Subcutaneous adipose tissue (tissue), 4 donors: Measurements from ENCODE around the gene EHBP1L1. TPM values are rescaled to one million over a fixed set of nuclear protein-coding genes. Genes with fewer than 3 reads are reported as not detected.

Experiments
- total RNA-seq, 4 donors: library from RNA; depleted of rRNA; stranded (reverse); fragments of >200 nt; gene quantifications; one replicate each; pipeline ENCODE4 v1.1.0, GENCODE V29; 2016
- TF ChIP-seq, protein P1 (sequence below): fragments of 450-650 bp; IDR thresholded peaks from one replicate; pipeline ENCODE4 v1.5.1; 2016; ENCODE audit warnings: low read depth, mild to moderate bottlenecking, control low read depth, antibody characterized with exemption, moderate library complexity

Gene EHBP1L1
- total RNA-seq, 4 donors from 2014 or later, result 27.1 to 79.5 (median 45.7) TPM

DNA sequence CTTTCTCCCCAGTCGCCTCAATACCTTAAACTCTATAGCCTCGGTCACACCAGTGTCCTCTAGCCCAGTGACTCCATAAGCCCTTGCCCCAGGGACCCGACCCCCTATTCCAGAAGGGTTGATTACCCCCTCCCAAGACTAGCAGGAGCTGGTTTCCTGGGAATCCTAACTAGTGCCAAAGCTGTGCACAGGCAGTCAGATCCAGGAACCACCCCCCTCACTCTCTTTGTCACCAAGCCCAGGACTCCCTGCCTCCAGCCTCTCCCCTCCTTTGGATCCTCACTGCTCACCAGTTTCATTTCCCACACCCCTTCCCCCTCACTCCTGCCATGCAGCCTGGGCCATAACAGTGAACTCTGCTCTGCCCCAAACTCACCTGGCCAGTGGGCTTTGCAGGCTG, 27.5 kb upstream of the EHBP1L1 start:
- TF ChIP-seq, protein P1, sequence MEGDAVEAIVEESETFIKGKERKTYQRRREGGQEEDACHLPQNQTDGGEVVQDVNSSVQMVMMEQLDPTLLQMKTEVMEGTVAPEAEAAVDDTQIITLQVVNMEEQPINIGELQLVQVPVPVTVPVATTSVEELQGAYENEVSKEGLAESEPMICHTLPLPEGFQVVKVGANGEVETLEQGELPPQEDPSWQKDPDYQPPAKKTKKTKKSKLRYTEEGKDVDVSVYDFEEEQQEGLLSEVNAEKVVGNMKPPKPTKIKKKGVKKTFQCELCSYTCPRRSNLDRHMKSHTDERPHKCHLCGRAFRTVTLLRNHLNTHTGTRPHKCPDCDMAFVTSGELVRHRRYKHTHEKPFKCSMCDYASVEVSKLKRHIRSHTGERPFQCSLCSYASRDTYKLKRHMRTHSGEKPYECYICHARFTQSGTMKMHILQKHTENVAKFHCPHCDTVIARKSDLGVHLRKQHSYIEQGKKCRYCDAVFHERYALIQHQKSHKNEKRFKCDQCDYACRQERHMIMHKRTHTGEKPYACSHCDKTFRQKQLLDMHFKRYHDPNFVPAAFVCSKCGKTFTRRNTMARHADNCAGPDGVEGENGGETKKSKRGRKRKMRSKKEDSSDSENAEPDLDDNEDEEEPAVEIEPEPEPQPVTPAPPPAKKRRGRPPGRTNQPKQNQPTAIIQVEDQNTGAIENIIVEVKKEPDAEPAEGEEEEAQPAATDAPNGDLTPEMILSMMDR, result no peak

DNA sequence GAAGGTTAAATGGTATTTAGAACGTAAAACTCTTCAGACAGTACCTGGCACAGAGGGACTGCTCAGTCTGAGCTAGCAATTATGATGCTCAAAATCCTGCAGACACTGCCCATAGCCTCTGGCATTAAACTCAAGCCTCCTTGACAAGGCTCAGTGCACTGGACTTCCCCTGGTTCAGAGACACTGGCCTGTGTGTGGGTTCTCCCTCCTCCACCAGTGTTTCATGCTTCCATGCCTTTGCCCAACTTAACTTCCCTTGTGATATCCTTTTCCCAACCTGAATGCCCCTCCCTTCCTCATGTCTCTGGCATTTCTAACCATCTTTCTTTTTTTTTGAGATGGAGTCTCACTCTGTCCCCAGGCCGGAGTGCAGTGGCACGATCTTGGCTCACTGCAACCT, 26.8 kb upstream of the EHBP1L1 start:
- TF ChIP-seq, protein P1, result no peak

DNA sequence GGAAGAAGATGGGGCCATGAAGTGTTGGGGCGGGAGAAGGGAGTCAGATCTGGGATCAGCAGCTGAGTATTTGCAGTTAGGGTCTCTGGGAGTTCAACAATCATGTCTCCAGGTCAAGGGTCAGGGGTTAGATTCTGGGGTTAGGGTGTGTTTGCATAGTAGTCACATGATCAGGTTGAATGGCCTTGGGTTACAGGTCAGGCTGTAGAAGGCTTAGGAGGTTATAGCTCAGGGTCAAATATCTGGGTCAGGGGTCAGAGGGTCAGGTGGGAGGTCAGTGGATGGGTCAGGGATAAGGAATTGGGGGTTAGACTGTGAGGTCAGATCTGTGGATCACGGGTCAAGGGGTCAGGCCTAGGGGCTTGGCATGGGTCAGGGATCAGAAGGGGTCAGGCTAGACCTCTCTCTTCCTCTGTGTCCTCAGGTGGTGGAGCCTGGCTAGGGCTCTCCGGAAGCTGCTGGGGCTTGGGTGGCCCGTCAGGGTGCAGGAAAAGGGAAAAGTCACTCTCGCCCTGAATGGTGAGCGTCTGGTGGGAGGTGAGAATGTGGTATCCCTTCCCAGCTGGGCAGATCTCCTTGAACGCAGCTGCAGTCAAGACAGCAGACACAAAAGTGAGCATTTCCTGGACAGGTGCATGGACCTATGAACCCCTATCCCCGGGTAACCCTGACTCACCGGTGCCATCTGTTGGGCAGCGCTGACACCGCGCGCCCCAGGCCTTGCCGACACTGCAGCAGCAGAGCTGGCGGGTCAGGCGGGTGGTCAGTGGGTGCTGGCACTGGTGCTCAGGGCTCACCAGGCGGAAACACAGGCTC, 24.1 kb upstream of the EHBP1L1 start:
- TF ChIP-seq, protein P1, result no peak

DNA sequence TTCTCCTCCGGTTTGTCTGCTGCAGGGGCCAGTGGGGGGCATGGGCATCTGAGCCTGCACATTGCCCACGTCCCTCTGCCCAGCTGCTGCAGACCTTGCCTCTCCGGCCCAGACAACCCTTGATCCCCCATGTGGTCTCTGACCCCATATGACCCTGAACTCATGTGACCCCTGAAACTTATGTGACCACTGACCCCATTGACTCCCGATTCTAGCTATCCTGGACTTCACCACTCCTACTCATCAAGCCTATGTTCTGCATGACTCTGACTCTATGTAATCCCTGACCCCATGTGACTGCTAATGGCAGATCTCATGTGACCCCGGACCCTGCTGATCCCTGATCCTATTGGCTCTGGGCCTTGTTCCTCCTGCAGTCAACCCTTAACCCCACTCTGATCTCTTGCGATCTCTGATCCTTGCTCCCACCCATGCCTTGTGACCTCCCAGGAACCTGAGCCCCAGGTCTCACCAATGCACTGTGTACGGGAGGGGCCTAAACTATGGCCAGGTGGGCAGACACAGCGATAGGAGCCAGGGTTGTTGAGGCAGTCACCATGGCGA, 23.4 kb upstream of the EHBP1L1 start:
- TF ChIP-seq, protein P1, result no peak

DNA sequence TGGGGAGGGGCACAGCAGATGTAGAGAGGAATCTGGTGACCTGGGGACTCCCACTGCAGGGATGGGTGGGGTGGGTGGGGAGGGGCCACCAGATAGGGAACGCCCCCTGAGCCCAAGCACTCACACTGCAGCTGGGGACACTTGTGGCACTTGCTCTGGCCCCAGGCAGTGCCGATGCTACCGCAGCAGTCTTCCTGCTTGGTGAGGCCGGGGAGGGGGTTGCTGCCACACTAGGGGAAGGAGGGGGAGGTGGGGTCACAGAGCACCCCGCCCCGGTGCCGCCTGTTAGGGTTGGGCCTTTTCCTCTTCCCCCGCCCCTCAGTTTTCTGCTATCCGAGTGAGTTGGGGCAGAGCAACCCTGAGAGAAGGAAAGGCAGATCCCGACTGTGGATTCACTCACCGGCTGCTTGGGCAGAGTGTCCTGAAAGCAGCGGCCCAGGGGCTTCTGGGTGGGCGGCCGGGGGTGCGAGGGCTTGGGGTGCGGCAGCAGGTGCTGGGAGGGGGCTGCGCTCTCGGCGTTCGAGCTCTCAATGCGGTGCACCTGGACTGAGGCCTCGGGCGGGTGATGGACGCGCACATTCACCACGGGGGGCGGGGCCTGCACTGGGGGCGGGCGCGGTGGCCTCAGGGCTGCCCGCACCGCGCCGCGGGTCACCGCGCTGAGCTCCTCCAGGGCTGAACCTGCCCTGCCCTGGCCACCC, 22.4 kb upstream of the EHBP1L1 start:
- TF ChIP-seq, protein P1, result no peak

DNA sequence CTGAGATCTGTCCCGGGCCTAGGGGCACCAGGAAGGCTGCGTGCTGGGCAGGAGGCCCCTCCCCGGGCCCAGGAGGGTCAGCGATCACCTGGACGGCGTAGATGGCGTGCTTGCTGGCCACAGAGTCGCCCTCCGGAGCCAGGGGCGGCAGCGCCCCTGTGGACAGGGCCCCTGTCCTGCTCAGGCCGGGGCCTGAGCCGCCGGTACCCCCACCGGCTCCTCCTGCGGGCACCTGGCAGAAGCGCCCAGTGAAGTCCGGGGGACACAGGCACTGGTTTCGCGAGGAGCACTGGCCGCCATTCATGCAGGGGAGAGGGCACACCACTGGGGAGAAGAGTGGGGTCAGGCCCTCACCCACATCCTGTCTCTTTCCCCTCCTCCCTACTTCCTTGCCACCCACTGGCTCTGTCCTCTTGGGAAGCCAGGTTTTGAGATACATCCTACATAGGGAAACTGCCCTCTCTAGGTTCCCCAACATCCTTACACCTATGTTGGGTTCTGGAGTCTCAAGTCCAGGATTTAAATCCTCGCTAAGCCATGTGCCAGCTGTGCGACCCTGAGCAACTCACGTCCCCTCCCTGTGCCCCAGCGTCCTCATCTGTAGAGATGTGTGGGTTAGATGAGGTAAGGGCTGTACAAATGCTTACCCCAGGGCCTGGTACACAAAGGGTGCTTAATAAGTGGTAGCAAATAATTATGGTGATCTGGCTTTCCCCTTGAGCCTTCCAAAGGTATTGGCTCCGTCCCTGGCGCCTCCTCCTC, 21.6 kb upstream of the EHBP1L1 start:
- TF ChIP-seq, protein P1, result no peak
